SK-N-SH (cell line): ENCODE data around the gene USP34. TPM values are rescaled to one million over a fixed set of nuclear protein-coding genes. Genes with fewer than 3 reads are reported as not detected.

ENCODE experiments used
- CTCF ChIA-PET: fragments of 300-600, 350-600 bp; formaldehyde crosslinking; extraction: SDS; loops from one replicate; lab custom pipeline; 2021; lab: Yijun Ruan, JAX
- POLR2A ChIA-PET: fragments of 350-600 bp; sonication (Branson Sonifier 250); formaldehyde crosslinking; extraction: SDS; loops from one replicate; lab custom pipeline; 2020; ENCODE audit warnings: antibody characterized with exemption, inconsistent platforms; lab: Yijun Ruan, JAX
- DNase-seq: peaks from one replicate; pipeline ENCODE4 v3.0.0; 2012
- H2AFZ ChIP-seq: fragments of 200-600 bp; sonication (generic); 2 replicates; pipeline ENCODE4 v1.8.1; 2016; ENCODE audit warnings: antibody characterized with exemption, mild to moderate bottlenecking, low read depth
- H3F3A ChIP-seq: fragments of 200-600 bp; sonication (generic); replicated peaks from 2 replicates; pipeline ENCODE3; 2016; ENCODE audit warnings: antibody characterized with exemption, mild to moderate bottlenecking; ENCODE audit not compliant: insufficient read depth
- H3K27ac ChIP-seq, 2 experiments: fragments of 200-500 bp in 1 of 2; fragments of 200-600 bp in 1 of 2; sonication (Bioruptor generic) in 1 of 2; sonication (generic), shearing (Covaris generic) in 1 of 2; 2 replicates each; pipeline versions ENCODE4 v1.5.1 to v1.6.1; 2014 to 2016; ENCODE audit warnings: low read depth in 2 of 2, inconsistent platforms in 1 of 2, low read length in 1 of 2, mild to moderate bottlenecking in 1 of 2, mixed read lengths in 1 of 2
- H3K27me3 ChIP-seq: fragments of 200-600 bp; sonication (generic), shearing (Covaris generic); 2 replicates; pipeline ENCODE4 v1.6.1; 2016; ENCODE audit warnings: mixed run types; ENCODE audit not compliant: insufficient read depth
- H3K36me3 ChIP-seq, 2 experiments: fragments of 200-500 bp in 1 of 2; fragments of 200-600 bp in 1 of 2; sonication (Bioruptor generic) in 1 of 2; sonication (generic) in 1 of 2; replicated peaks in 1 of 2; 2 replicates each; pipeline versions ENCODE3 to v1.5.1; 2014 to 2016; ENCODE audit warnings: low read length in 1 of 2, mild to moderate bottlenecking in 1 of 2; ENCODE audit not compliant: insufficient read depth in 2 of 2, control insufficient read depth in 1 of 2
- H3K4me1 ChIP-seq, 2 experiments: fragments of 200-500 bp in 1 of 2; fragments of 200-600 bp in 1 of 2; sonication (Bioruptor generic) in 1 of 2; sonication (generic), shearing (Covaris generic) in 1 of 2; 2 replicates each; pipeline versions ENCODE4 v1.5.1 to v1.6.1; 2014 to 2016; ENCODE audit warnings: low read depth in 1 of 2, low read length in 1 of 2, mixed run types in 1 of 2; ENCODE audit not compliant: insufficient read depth in 2 of 2, control insufficient read depth in 1 of 2
- H3K4me2 ChIP-seq: fragments of 200-600 bp; sonication (generic), shearing (Covaris generic); 2 replicates; pipeline ENCODE4 v1.6.1; 2017; ENCODE audit warnings: mixed run types
- H3K4me3 ChIP-seq, 2 experiments: fragments of 200-500 bp in 1 of 2; fragments of 200-600 bp in 1 of 2; sonication (Bioruptor generic) in 1 of 2; sonication (generic), shearing (Covaris generic) in 1 of 2; 2 replicates each; pipeline versions ENCODE4 v1.5.1 to v1.8.1; 2014 to 2016; ENCODE audit warnings: low read depth in 2 of 2, inconsistent platforms in 1 of 2, low read length in 1 of 2, mild to moderate bottlenecking in 1 of 2, mixed read lengths in 1 of 2, moderate library complexity in 1 of 2
- H3K79me2 ChIP-seq: fragments of 200-600 bp; sonication (generic); 2 replicates; pipeline ENCODE4 v1.8.1; 2017; ENCODE audit warnings: mild to moderate bottlenecking; ENCODE audit not compliant: insufficient read depth
- H3K9ac ChIP-seq: fragments of 200-600 bp; sonication (generic); 2 replicates; pipeline ENCODE4 v1.6.1; 2017; ENCODE audit warnings: mixed run types
- H3K9me2 ChIP-seq: fragments of 200-600 bp; sonication (generic); 2 replicates; pipeline ENCODE4 v1.6.1; 2017; ENCODE audit warnings: mixed run types
- H3K9me3 ChIP-seq: fragments of 200-600 bp; sonication (generic); 2 replicates; pipeline ENCODE4 v1.6.1; 2017; ENCODE audit warnings: mixed run types, mild to moderate bottlenecking, moderate library complexity
- H4K20me1 ChIP-seq: fragments of 200-600 bp; sonication (generic); 2 replicates; pipeline ENCODE4 v1.6.1; 2017; ENCODE audit warnings: mild to moderate bottlenecking, mixed run types; ENCODE audit not compliant: insufficient read depth
- CHD2 ChIP-seq: fragments of 150-350 bp; IDR thresholded peaks from 2 replicates; pipeline ENCODE4 v1.6.1; 2018; ENCODE audit warnings: low read length; ENCODE audit not compliant: partially characterized antibody
- EZH2phosphoT487 ChIP-seq: fragments of 200-600 bp; sonication (generic); IDR thresholded peaks from 2 replicates; pipeline ENCODE4 v1.6.1; 2017; ENCODE audit warnings: low read depth, mixed run types, mild to moderate bottlenecking, antibody characterized with exemption, moderate library complexity, borderline replicate concordance
- FOSL2 ChIP-seq: IDR thresholded peaks from 2 replicates; pipeline ENCODE4 v1.4.0; 2012; ENCODE audit warnings: low read depth, mild to moderate bottlenecking, moderate library complexity, borderline replicate concordance
- FOXJ3 ChIP-seq: sonication (generic); formaldehyde crosslinking; IDR thresholded peaks from 2 replicates; pipeline ENCODE4 v1.5.1; 2020; ENCODE audit warnings: mild to moderate bottlenecking, missing genetic modification reagents
- FOXM1 ChIP-seq: IDR thresholded peaks from 2 replicates; pipeline ENCODE4 v1.4.0; 2012; ENCODE audit warnings: low read depth, mild to moderate bottlenecking
- GATA2 ChIP-seq: sonication (generic); formaldehyde crosslinking; IDR thresholded peaks from 2 replicates; pipeline ENCODE4 v1.5.0; 2020; ENCODE audit warnings: mild to moderate bottlenecking, missing genetic modification reagents
- NRF1 ChIP-seq: IDR thresholded peaks from 2 replicates; pipeline ENCODE4 v1.6.1; 2012; ENCODE audit warnings: low read depth, mild to moderate bottlenecking, low read length
- PBX3 ChIP-seq: IDR thresholded peaks from 2 replicates; pipeline ENCODE4; 2012
- POLR2AphosphoS5 ChIP-seq: IDR thresholded peaks from 2 replicates; pipeline ENCODE4 v1.6.1; 2012; ENCODE audit warnings: low read depth, low read length
- REST ChIP-seq: IDR thresholded peaks from 2 replicates; pipeline ENCODE4 v1.6.1; 2012; ENCODE audit warnings: mild to moderate bottlenecking, low read depth, low read length, moderate library complexity
- RFX5 ChIP-seq: IDR thresholded peaks from 2 replicates; pipeline ENCODE4 v1.6.1; 2012; ENCODE audit warnings: mild to moderate bottlenecking, improper control_type of control experiment, low read length
- SIN3A ChIP-seq: IDR thresholded peaks from 2 replicates; pipeline ENCODE4 v1.6.1; 2012; ENCODE audit warnings: low read depth, mild to moderate bottlenecking, low read length, moderate library complexity, borderline replicate concordance
- TAF1 ChIP-seq: IDR thresholded peaks from 2 replicates; pipeline ENCODE4 v1.6.1; 2012; ENCODE audit warnings: low read depth, mild to moderate bottlenecking, low read length, moderate library complexity, borderline replicate concordance
- TEAD4 ChIP-seq: IDR thresholded peaks from 2 replicates; pipeline ENCODE4 v1.4.0; 2012; ENCODE audit warnings: mild to moderate bottlenecking, borderline replicate concordance; ENCODE audit not compliant: insufficient read depth
- USF1 ChIP-seq: IDR thresholded peaks from 2 replicates; pipeline ENCODE4 v1.4.0; 2012; ENCODE audit warnings: low read depth, borderline replicate concordance
- YY1 ChIP-seq: IDR thresholded peaks from 2 replicates; pipeline ENCODE4 v1.4.0; 2012; ENCODE audit warnings: low read depth, mild to moderate bottlenecking
- WGBS: methylation state at CpG from one replicate; pipeline ENCODE4 v1.1.6; 2017; ENCODE audit warnings: low lambda C conversion rate; 5-methylcytosine and 5-hydroxymethylcytosine counted together
- polyA plus RNA-seq, 3 experiments: library from polyadenylated mRNA; depleted of rRNA; stranded (reverse); fragments of >200 nt; gene quantifications; 2 replicates each; pipeline ENCODE4 v1.2.3, GENCODE V29; 2012
- TF ChIP-seq, protein P1 (sequence below): fragments of 200-600 bp; sonication (generic); IDR thresholded peaks from 2 replicates; pipeline ENCODE4 v1.6.1; 2017; ENCODE audit warnings: antibody characterized with exemption, mild to moderate bottlenecking, moderate library complexity
- TF ChIP-seq, protein P2 (sequence below): fragments of 150-350 bp; IDR thresholded peaks from 2 replicates; pipeline ENCODE4 v1.6.1; 2016; ENCODE audit warnings: mild to moderate bottlenecking, low read depth, low read length

The USP34 gene
- polyA plus RNA-seq, 1 of the 3 experiments (the other 2 are of a cell fraction) = 31.4 TPM

- TF ChIP-seq SIN3A = 0 out of 2 replicates have a peak, but pooled peaks have one; percentile 55
- TF ChIP-seq TAF1 = peak; percentile 76
- TF ChIP-seq GATA2 (CRISPR knock-in tag) = no peak
- TF ChIP-seq TEAD4 = no peak
- TF ChIP-seq CHD2 = peak; percentile 16
- TF ChIP-seq REST = no peak
- TF ChIP-seq, all 33 proteins: peak for 12
Observed at GRCh38 chr2:61470965-61471904, at the start of gene USP34 (continued).

GRCh38 chr2:61520261-61520660 lies 49.4 kb upstream of the USP34 start:
- Histone ChIP-seq H2AFZ (no peak overlapping the region), H3K4me1 (peaks cover 0 to 2% of the 10 kb centered on the region in 2 experiments; a peak in 1 of 4 replicates), H3F3A (peaks cover 22% of the 10 kb centered on the region), H3K36me3 (peaks cover 44 to 81% of the 10 kb centered on the region in 2 experiments), H3K79me2 (peaks cover 100% of the 10 kb centered on the region), H3K9me3 (no peaks in the 10 kb centered on the region), H3K27ac (no peak overlapping the region), H3K4me3 (no peak overlapping the region), H3K4me2 (no peak overlapping the region), H3K9me2 (no peaks in the 10 kb centered on the region), H3K9ac (no peak overlapping the region), H3K27me3 (no peaks in the 10 kb centered on the region), H4K20me1 (peaks cover 89% of the 10 kb centered on the region)
- DNase-seq = no peak
- 96% methylated on average over 3 of the region's 3 CpGs for WGBS
- CTCF ChIA-PET = no interaction called here
- POLR2A ChIA-PET = interaction anchor here (1.2 kb wide), 1 partner anchor 13 kb away, joined by 3 read pairs; no protein-coding TSS in a partner anchor
- no peak for TF ChIP-seq CHD2
- TF ChIP-seq PBX3 = no peak
- no peak for TF ChIP-seq FOXM1
- TF ChIP-seq YY1 = no peak
- TF ChIP-seq RFX5 = no peak
- TF ChIP-seq USF1 = no peak
- no peak for TF ChIP-seq NRF1
- TF ChIP-seq FOXJ3 (CRISPR knock-in tag) = no peak
- no peak for TF ChIP-seq FOSL2
- TF ChIP-seq, protein P1, sequence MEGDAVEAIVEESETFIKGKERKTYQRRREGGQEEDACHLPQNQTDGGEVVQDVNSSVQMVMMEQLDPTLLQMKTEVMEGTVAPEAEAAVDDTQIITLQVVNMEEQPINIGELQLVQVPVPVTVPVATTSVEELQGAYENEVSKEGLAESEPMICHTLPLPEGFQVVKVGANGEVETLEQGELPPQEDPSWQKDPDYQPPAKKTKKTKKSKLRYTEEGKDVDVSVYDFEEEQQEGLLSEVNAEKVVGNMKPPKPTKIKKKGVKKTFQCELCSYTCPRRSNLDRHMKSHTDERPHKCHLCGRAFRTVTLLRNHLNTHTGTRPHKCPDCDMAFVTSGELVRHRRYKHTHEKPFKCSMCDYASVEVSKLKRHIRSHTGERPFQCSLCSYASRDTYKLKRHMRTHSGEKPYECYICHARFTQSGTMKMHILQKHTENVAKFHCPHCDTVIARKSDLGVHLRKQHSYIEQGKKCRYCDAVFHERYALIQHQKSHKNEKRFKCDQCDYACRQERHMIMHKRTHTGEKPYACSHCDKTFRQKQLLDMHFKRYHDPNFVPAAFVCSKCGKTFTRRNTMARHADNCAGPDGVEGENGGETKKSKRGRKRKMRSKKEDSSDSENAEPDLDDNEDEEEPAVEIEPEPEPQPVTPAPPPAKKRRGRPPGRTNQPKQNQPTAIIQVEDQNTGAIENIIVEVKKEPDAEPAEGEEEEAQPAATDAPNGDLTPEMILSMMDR = no peak
- TF ChIP-seq SIN3A = no peak
- TF ChIP-seq, protein P2, sequence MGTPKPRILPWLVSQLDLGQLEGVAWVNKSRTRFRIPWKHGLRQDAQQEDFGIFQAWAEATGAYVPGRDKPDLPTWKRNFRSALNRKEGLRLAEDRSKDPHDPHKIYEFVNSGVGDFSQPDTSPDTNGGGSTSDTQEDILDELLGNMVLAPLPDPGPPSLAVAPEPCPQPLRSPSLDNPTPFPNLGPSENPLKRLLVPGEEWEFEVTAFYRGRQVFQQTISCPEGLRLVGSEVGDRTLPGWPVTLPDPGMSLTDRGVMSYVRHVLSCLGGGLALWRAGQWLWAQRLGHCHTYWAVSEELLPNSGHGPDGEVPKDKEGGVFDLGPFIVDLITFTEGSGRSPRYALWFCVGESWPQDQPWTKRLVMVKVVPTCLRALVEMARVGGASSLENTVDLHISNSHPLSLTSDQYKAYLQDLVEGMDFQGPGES = no peak
- TF ChIP-seq POLR2AphosphoS5 = no peak
- TF ChIP-seq EZH2phosphoT487 = no peak
- no peak for TF ChIP-seq TEAD4
